Measurements from ENCODE around the gene REG3G.

The REG3G gene

GRCh38 chr2:79025421-79025820, at the start of gene REG3G:
TSS of gene REG3G (plus strand) at chr2:79025702. CDS start at chr2:79026094, 392 bp downstream.
- Histone ChIP-seq H3K27me3 (ENCODE audit: control insufficient read depth in 1 of 2, insufficient read depth in 2 of 2, low read length in 2 of 2) (no peaks in the 10 kb centered on the region), H3K4me3 (ENCODE audit: low read depth in 1 of 2, low read length in 2 of 2) (no peak within 1 kb of the TSS), H3K36me3 (ENCODE audit: control insufficient read depth in 1 of 2, insufficient read depth in 2 of 2, low read length in 2 of 2) (no peaks in the 10 kb centered on the region), H3K27ac (ENCODE audit: low read depth, low read length) (no peak within 1 kb of the TSS), H3K9ac (ENCODE audit: low read depth in 1 of 2, low read length in 2 of 2) (no peak within 1 kb of the TSS), H3K4me1 (ENCODE audit: control insufficient read depth in 1 of 2, insufficient read depth in 2 of 2, low read length in 2 of 2) (peaks cover 13 to 15% of the 10 kb centered on the region in 2 donors), H3K9me3 (ENCODE audit: control insufficient read depth in 1 of 2, low read length in 2 of 2) (no peaks in the 10 kb centered on the region)

DNA sequence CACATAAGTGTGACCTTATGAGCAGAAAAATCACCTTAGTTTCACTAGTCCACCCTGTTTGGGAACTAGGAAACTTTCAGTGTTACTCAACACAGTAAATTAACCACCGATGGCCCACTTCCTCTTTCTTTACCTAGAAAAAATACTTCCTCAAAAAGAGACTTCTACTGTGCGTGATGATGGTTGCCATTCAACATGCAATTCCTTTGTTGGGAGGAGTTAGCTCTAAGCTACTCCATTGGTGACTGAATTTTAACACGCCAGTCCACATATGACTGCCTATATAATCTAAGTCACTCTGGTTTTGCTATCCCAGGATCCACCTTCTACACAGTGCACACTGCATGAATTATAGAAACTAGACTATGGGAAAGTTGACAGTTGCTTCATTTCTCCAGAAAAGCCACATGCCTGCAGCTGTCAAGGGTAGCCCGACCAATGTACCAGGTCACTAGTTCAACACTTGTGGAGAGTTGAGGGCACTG, 47.8 kb upstream of the REG3G start:
- Histone ChIP-seq H3K4me3 (ENCODE audit: low read depth in 1 of 2, low read length in 2 of 2) (no peak overlapping the region), H3K27ac (ENCODE audit: low read depth, low read length) (no peak overlapping the region), H3K36me3 (ENCODE audit: control insufficient read depth in 1 of 2, insufficient read depth in 2 of 2, low read length in 2 of 2) (no peaks in the 10 kb centered on the region), H3K4me1 (ENCODE audit: control insufficient read depth in 1 of 2, insufficient read depth in 2 of 2, low read length in 2 of 2) (peaks cover 21 to 26% of the 10 kb centered on the region in 2 donors), H3K9ac (ENCODE audit: low read depth in 1 of 2, low read length in 2 of 2) (no peak overlapping the region), H3K27me3 (ENCODE audit: control insufficient read depth in 1 of 2, insufficient read depth in 2 of 2, low read length in 2 of 2) (no peaks in the 10 kb centered on the region), H3K9me3 (ENCODE audit: control insufficient read depth in 1 of 2, low read length in 2 of 2) (no peaks in the 10 kb centered on the region)

GRCh38 chr2:78978340-78978739, 47.2 kb upstream of the REG3G start:
- no peaks in the 10 kb centered on the region for H3K9me3 ChIP-seq (ENCODE audit: control insufficient read depth in 1 of 2, low read length in 2 of 2)
- H3K27me3 ChIP-seq (ENCODE audit: control insufficient read depth in 1 of 2, insufficient read depth in 2 of 2, low read length in 2 of 2) = no peaks in the 10 kb centered on the region
- no peaks in the 10 kb centered on the region for H3K36me3 ChIP-seq (ENCODE audit: control insufficient read depth in 1 of 2, insufficient read depth in 2 of 2, low read length in 2 of 2)
- no peak overlapping the region for H3K27ac ChIP-seq (ENCODE audit: low read depth, low read length)
- H3K9ac ChIP-seq (ENCODE audit: low read depth in 1 of 2, low read length in 2 of 2) = no peak overlapping the region
- H3K4me3 ChIP-seq (ENCODE audit: low read depth in 1 of 2, low read length in 2 of 2) = no peak overlapping the region
- peaks cover 21 to 30% of the 10 kb centered on the region in 2 donors for H3K4me1 ChIP-seq (ENCODE audit: control insufficient read depth in 1 of 2, insufficient read depth in 2 of 2, low read length in 2 of 2)

- no peaks in the 10 kb centered on the region for H3K36me3 ChIP-seq (ENCODE audit: control insufficient read depth in 1 of 2, insufficient read depth in 2 of 2, low read length in 2 of 2)
- H3K4me3 ChIP-seq (ENCODE audit: low read depth in 1 of 2, low read length in 2 of 2) = peak overlapping the region in 1 of 2 donors; percentile 48
- H3K9me3 ChIP-seq (ENCODE audit: control insufficient read depth in 1 of 2, low read length in 2 of 2) = no peaks in the 10 kb centered on the region
- H3K4me1 ChIP-seq (ENCODE audit: control insufficient read depth in 1 of 2, insufficient read depth in 2 of 2, low read length in 2 of 2) = peaks cover 21 to 35% of the 10 kb centered on the region in 2 donors
- H3K27me3 ChIP-seq (ENCODE audit: control insufficient read depth in 1 of 2, insufficient read depth in 2 of 2, low read length in 2 of 2) = no peaks in the 10 kb centered on the region
- no peak overlapping the region for H3K9ac ChIP-seq (ENCODE audit: low read depth in 1 of 2, low read length in 2 of 2)
- H3K27ac ChIP-seq (ENCODE audit: low read depth, low read length) = no peak overlapping the region
These were observed 45.9 kb upstream of the REG3G start for GRCh38 chr2:78979380-78980151.

- no peak overlapping the region for H3K27ac ChIP-seq (ENCODE audit: low read depth, low read length)
- H3K27me3 ChIP-seq (ENCODE audit: control insufficient read depth in 1 of 2, insufficient read depth in 2 of 2, low read length in 2 of 2) = no peaks in the 10 kb centered on the region
- peak overlapping the region in 1 of 2 donors; percentile 48 for H3K4me3 ChIP-seq (ENCODE audit: low read depth in 1 of 2, low read length in 2 of 2)
- peaks cover 21 to 35% of the 10 kb centered on the region in 2 donors for H3K4me1 ChIP-seq (ENCODE audit: control insufficient read depth in 1 of 2, insufficient read depth in 2 of 2, low read length in 2 of 2)
- H3K9me3 ChIP-seq (ENCODE audit: control insufficient read depth in 1 of 2, low read length in 2 of 2) = no peaks in the 10 kb centered on the region
- H3K36me3 ChIP-seq (ENCODE audit: control insufficient read depth in 1 of 2, insufficient read depth in 2 of 2, low read length in 2 of 2) = no peaks in the 10 kb centered on the region
- H3K9ac ChIP-seq (ENCODE audit: low read depth in 1 of 2, low read length in 2 of 2) = no peak overlapping the region
These were observed 45.4 kb upstream of the REG3G start for GRCh38 chr2:78980152-78980465.

DNA sequence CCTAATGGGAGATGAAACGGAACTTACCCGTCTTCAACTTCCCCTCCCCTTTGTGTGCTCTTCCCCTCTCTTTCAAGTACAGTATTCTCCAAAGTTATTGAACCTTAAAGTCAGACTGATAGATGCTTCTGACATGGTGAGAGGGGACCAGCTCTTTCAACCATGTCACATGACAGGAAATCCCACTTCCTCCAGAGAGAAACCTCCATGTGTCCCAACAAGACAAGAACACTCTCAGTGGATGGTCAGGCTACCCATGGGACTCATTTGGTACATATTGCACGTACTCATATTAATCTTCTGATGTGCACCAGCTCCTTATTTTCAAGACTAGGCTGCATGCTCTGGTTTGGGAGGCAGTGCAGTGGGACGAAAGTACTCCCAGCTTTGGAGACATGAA, 44.6 kb upstream of the REG3G start:
- no peak overlapping the region for H3K9ac ChIP-seq (ENCODE audit: low read depth in 1 of 2, low read length in 2 of 2)
- no peak overlapping the region for H3K27ac ChIP-seq (ENCODE audit: low read depth, low read length)
- H3K9me3 ChIP-seq (ENCODE audit: control insufficient read depth in 1 of 2, low read length in 2 of 2) = no peaks in the 10 kb centered on the region
- H3K36me3 ChIP-seq (ENCODE audit: control insufficient read depth in 1 of 2, insufficient read depth in 2 of 2, low read length in 2 of 2) = no peaks in the 10 kb centered on the region
- H3K4me1 ChIP-seq (ENCODE audit: control insufficient read depth in 1 of 2, insufficient read depth in 2 of 2, low read length in 2 of 2) = peaks cover 21 to 35% of the 10 kb centered on the region in 2 donors
- no peak overlapping the region for H3K4me3 ChIP-seq (ENCODE audit: low read depth in 1 of 2, low read length in 2 of 2)
- no peaks in the 10 kb centered on the region for H3K27me3 ChIP-seq (ENCODE audit: control insufficient read depth in 1 of 2, insufficient read depth in 2 of 2, low read length in 2 of 2)

DNA sequence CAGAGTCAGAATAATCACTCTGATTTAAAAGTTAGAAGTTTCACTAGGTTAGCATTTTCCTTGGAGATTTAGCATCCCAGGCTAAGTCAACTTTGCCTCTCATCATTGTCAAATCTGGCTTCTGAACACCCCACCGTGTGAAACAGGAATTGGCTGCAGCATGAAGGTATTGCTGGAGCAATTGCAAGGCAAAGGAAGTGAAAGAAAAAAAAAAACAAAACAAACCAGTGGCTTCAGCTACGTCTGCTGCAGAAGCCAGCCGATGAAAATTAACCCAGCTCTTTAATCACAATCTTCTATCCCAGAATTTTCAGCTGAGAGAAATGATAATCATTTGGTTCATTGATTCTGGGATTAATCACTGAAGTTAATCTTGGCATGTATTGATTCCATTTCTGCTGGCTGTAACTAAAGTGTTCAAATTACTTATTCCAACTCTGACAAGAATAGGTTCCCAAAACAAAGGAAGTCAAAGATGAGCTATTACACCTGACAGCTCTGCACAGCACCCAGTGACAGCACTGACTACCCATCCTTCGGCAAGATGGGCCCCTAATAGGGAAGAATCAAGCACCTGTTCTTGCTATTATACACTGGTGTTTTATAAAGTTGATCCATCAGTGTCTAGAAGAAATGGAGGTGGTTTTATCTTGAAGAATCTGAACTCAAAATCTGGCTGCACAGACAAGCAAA, 42.7 kb upstream of the REG3G start:
- no peak overlapping the region for H3K9ac ChIP-seq (ENCODE audit: low read depth in 1 of 2, low read length in 2 of 2)
- no peak overlapping the region for H3K4me3 ChIP-seq (ENCODE audit: low read depth in 1 of 2, low read length in 2 of 2)
- no peaks in the 10 kb centered on the region for H3K27me3 ChIP-seq (ENCODE audit: control insufficient read depth in 1 of 2, insufficient read depth in 2 of 2, low read length in 2 of 2)
- H3K27ac ChIP-seq (ENCODE audit: low read depth, low read length) = no peak overlapping the region
- H3K36me3 ChIP-seq (ENCODE audit: control insufficient read depth in 1 of 2, insufficient read depth in 2 of 2, low read length in 2 of 2) = no peaks in the 10 kb centered on the region
- peaks cover 21 to 35% of the 10 kb centered on the region in 2 donors for H3K4me1 ChIP-seq (ENCODE audit: control insufficient read depth in 1 of 2, insufficient read depth in 2 of 2, low read length in 2 of 2)
- H3K9me3 ChIP-seq (ENCODE audit: control insufficient read depth in 1 of 2, low read length in 2 of 2) = no peaks in the 10 kb centered on the region

GRCh38 chr2:78984386-78984785, 41.1 kb upstream of the REG3G start:
- Histone ChIP-seq H3K9me3 (ENCODE audit: control insufficient read depth in 1 of 2, low read length in 2 of 2) (no peaks in the 10 kb centered on the region), H3K27ac (ENCODE audit: low read depth, low read length) (no peak overlapping the region), H3K9ac (ENCODE audit: low read depth in 1 of 2, low read length in 2 of 2) (no peak overlapping the region), H3K4me1 (ENCODE audit: control insufficient read depth in 1 of 2, insufficient read depth in 2 of 2, low read length in 2 of 2) (peaks cover 21 to 36% of the 10 kb centered on the region in 2 donors), H3K4me3 (ENCODE audit: low read depth in 1 of 2, low read length in 2 of 2) (no peak overlapping the region), H3K27me3 (ENCODE audit: control insufficient read depth in 1 of 2, insufficient read depth in 2 of 2, low read length in 2 of 2) (no peaks in the 10 kb centered on the region), H3K36me3 (ENCODE audit: control insufficient read depth in 1 of 2, insufficient read depth in 2 of 2, low read length in 2 of 2) (no peaks in the 10 kb centered on the region)

GRCh38 chr2:78985558-78985957, 39.9 kb upstream of the REG3G start:
- Histone ChIP-seq H3K27ac (ENCODE audit: low read depth, low read length) (no peak overlapping the region), H3K9ac (ENCODE audit: low read depth in 1 of 2, low read length in 2 of 2) (no peak overlapping the region), H3K4me3 (ENCODE audit: low read depth in 1 of 2, low read length in 2 of 2) (no peak overlapping the region), H3K36me3 (ENCODE audit: control insufficient read depth in 1 of 2, insufficient read depth in 2 of 2, low read length in 2 of 2) (no peaks in the 10 kb centered on the region), H3K27me3 (ENCODE audit: control insufficient read depth in 1 of 2, insufficient read depth in 2 of 2, low read length in 2 of 2) (no peaks in the 10 kb centered on the region), H3K9me3 (ENCODE audit: control insufficient read depth in 1 of 2, low read length in 2 of 2) (no peaks in the 10 kb centered on the region), H3K4me1 (ENCODE audit: control insufficient read depth in 1 of 2, insufficient read depth in 2 of 2, low read length in 2 of 2) (peaks cover 26 to 44% of the 10 kb centered on the region in 2 donors)

- H3K9me3 ChIP-seq (ENCODE audit: control insufficient read depth in 1 of 2, low read length in 2 of 2) = no peaks in the 10 kb centered on the region
These were observed 36.5 kb upstream of the REG3G start for GRCh38 chr2:78989051-78989450.

More at GRCh38 chr2:78989051-78989450, 36.5 kb upstream of the REG3G start:
- no peaks in the 10 kb centered on the region for H3K36me3 ChIP-seq (ENCODE audit: control insufficient read depth in 1 of 2, insufficient read depth in 2 of 2, low read length in 2 of 2)
- peaks cover 0 to 3% of the 10 kb centered on the region in 2 donors for H3K27me3 ChIP-seq (ENCODE audit: control insufficient read depth in 1 of 2, insufficient read depth in 2 of 2, low read length in 2 of 2)
- peaks cover 18 to 19% of the 10 kb centered on the region in 2 donors for H3K4me1 ChIP-seq (ENCODE audit: control insufficient read depth in 1 of 2, insufficient read depth in 2 of 2, low read length in 2 of 2)
- H3K9ac ChIP-seq (ENCODE audit: low read depth in 1 of 2, low read length in 2 of 2) = no peak overlapping the region
- H3K4me3 ChIP-seq (ENCODE audit: low read depth in 1 of 2, low read length in 2 of 2) = no peak overlapping the region
- H3K27ac ChIP-seq (ENCODE audit: low read depth, low read length) = no peak overlapping the region

Measured in duodenal mucosa (tissue), 2 donors.